ENCODE results near the gene TRABD2B.

The TRABD2B gene

DNA sequence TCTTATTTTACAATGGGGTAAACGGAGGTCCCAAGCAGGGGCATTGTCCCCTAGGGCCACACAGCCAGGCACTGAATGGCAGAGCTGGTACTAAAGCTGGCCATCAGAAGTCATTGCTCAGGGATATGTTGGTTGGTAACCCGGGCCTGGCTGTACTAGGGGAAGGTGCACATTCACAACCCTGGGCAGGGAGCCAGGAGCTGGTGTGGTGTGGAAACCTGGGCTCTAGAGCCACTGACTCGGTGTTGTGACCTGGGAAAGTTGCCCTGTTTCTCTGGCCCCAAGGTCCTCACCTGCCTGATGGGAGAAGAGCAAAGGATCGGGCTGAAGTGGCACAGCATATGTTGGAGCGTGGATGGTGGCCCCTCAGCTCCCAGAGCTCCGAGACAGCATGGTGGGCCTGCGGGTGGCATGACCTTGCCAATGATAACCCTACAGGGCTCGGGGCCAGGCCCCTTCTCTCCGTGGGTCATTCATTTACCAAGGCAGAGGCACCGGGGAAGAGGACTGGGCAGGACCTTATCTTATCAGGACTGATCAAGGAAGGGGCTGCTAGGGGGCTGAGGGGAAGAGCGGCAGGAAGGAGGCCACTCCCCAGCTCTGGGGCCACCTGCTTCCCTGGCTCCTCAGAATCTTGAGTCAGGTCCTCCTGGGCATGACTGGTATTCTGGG lies 274.1 kb downstream of the TRABD2B start:
- no peak for DNase-seq (ENCODE audit: low spot score)

GRCh38 chr1:47722101-47722500 lies 275.1 kb downstream of the TRABD2B start:
- no peak for DNase-seq (ENCODE audit: low spot score)

DNA sequence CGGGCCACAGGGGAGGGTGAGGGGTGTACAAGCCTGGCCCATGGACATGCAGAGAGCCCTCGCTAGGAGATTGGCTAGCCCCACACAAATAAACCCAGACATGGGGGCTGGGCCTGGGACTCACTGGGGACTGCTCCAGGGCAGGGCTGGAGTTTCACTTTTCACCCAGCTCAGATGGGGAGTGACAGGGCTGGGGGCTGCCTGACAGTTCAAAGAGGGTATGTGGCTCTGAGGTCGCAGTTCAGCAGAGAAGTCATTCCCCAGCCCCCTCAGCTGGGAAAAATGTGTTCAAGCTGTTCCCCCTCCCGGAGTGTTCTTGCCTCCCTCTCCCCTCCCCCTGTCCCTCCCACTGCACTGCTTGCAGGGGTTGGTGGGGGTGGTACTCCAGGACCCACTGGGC lies 277.1 kb downstream of the TRABD2B start:
- DNase-seq (ENCODE audit: low spot score): no peak

GRCh38 chr1:47717341-47717740 lies 279.8 kb downstream of the TRABD2B start:
- DNase-seq (ENCODE audit: low spot score): no peak

- no peak for DNase-seq (ENCODE audit: low spot score)
Measured at GRCh38 chr1:47713975-47714767, 283.0 kb downstream of the TRABD2B start.

DNA sequence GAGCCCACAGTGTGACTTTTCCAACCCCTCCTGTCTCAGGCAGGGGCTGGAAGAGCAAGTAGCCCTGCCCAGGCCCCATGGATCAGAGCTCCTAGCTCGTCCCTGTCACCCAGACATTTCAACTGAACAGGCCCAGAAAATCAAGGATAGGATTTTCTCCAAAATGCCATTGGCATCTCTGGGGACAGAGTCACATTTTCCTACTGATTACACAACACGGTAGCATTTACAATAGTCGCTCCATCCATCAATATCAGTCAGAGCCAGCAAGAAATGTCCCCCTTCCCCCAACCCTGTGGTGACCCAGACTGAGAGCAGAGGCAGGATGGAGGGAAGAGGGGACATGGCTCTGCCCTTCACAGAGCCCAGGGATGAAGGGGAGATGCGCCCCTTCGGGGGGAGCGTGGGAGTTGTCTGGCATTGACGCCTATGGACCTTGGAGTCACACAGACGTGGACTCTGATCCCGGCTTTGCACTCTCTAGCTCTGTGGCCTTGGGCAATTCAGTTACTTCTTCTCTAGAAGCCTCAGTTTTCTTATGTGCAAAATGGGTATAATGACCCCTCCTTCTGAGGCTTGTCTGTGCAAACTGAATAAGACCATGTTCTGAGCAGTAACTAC lies 283.7 kb downstream of the TRABD2B start:
- no peak for DNase-seq (ENCODE audit: low spot score)

DNA sequence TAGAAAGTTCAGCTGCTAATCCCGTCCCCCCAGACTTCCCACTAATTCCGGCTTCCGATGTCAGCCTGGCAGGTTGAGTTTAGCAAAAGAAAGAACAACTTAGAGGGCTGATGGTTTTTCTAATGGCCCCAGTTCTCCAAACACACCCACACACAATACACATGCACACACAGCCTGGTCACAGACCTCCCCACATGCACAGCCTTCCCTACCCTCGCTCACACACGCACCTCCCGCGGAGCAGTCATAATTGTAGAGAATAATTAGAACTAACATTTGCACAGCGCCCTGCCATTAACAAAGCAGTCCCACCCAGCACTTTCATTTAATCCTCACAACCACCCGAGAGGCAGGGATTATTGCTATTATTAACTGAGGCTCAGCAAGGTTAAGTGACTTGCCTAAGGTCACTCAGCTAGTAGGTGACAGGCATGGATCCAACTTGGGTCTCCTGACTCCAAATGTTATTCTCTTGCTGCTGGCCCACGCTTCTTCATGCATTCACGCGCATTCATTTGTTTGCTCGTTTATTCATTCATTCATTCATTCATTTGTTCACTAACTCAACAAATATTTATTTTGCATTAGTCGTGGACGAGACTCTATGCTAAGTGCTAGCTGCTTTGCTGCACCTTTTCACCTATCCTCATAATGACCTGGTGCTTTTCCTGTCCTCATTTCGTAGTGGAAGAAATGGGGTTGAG lies 284.4 kb downstream of the TRABD2B start:
- DNase-seq (ENCODE audit: low spot score): no peak

DNA sequence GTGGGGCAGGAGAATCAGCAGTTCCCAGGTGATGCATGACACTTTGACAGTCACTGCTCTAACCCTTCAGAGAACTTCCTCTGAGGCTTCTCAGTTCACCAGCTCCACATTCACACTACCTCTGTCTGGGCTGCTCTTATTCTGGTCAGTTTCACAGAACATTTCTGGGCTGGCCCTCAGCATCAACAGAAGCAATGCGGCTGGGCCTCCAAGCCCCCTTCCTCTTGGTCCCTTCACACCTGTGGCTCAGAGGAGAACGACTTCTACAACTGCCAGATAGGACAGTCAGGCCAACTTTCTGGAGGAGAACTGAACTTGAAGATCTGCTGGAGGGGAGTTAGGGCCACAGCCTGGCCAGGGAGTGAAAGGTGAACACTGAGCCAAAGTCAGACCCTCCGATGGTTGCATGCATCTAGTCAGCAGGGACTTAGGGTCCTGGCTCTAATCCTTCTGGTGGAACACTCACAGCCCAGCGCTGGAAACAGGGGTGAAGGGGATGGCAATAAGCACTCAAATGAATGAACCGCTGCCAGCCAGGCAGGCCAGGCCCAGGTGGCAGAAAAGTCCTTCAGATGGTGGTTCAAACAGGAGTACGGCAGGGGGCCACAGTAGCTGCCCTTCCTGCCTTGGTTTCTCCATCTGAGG lies 285.2 kb downstream of the TRABD2B start:
- DNase-seq (ENCODE audit: low spot score): no peak

DNA sequence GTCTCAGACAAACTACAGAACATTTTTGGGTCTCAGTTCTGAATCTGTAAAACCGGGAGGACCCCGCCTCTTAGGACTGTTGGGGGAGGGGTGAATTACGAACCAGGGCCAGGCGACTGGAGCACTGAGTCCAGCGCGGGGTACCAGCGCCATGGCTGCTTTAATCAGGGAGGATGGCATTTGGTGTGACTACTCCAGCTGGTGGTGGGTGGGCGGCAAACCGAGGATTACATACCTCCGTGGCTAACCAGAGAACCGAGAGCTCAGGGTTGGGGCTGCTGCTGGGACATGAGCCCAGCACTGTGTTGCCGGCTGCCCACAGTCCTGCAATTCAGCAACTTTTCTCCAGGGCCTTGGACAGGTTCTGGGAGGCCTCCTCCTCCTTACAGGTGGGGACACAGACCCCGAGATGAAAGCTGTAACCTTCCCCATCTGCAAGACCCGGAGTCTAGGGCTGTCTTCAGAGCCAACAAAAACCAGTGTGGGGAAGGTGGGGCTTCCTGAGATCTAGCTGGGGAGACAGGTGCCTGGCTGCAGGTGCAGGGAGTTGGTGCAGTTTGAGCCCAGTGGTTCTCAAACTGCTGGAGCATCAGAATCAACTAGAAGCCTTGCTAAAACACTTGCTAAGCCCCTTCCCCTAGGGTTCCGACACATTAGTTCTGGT lies 285.9 kb downstream of the TRABD2B start:
- DNase-seq (ENCODE audit: low spot score): no peak
